ENCODE data around the gene PTPRG.

The PTPRG gene

DNA sequence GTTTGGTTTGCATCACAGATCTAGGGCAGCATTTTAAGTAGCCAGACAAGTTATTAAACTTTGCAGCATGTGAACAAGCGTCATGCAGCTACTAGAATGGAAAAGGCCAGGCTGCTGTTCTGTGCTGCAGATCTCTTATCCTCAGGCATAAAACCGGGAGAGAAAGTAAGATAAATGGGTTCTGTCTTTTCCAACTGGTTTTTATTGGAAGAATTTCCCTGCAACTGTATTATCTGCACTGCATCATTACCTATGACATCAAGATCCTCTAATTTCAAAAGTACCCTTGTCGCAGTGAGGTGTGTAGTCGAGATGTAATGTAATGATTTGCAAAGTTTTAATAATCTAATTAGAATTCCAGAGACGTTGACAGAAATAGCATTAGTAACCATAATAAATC, 571.6 kb downstream of the PTPRG start:
- TF ChIP-seq POLR2AphosphoS5 (IDR thresholded peaks at IDR 0.05; ENCODE audit: low read depth, low read length), result no peak
- no peak for TF ChIP-seq FOXP2 (optimal IDR thresholded peaks at IDR 0.05; ENCODE audit: borderline replicate concordance, extremely low read depth, extremely low read length, insufficient read depth)
- TF ChIP-seq, protein P1, sequence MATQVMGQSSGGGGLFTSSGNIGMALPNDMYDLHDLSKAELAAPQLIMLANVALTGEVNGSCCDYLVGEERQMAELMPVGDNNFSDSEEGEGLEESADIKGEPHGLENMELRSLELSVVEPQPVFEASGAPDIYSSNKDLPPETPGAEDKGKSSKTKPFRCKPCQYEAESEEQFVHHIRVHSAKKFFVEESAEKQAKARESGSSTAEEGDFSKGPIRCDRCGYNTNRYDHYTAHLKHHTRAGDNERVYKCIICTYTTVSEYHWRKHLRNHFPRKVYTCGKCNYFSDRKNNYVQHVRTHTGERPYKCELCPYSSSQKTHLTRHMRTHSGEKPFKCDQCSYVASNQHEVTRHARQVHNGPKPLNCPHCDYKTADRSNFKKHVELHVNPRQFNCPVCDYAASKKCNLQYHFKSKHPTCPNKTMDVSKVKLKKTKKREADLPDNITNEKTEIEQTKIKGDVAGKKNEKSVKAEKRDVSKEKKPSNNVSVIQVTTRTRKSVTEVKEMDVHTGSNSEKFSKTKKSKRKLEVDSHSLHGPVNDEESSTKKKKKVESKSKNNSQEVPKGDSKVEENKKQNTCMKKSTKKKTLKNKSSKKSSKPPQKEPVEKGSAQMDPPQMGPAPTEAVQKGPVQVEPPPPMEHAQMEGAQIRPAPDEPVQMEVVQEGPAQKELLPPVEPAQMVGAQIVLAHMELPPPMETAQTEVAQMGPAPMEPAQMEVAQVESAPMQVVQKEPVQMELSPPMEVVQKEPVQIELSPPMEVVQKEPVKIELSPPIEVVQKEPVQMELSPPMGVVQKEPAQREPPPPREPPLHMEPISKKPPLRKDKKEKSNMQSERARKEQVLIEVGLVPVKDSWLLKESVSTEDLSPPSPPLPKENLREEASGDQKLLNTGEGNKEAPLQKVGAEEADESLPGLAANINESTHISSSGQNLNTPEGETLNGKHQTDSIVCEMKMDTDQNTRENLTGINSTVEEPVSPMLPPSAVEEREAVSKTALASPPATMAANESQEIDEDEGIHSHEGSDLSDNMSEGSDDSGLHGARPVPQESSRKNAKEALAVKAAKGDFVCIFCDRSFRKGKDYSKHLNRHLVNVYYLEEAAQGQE (IDR thresholded peaks at IDR 0.05; ENCODE audit: insufficient read depth in 1 of 2, low read depth in 2 of 2, low read length in 2 of 2), result no peak
- TF ChIP-seq TAF1 (IDR thresholded peaks at IDR 0.05; ENCODE audit: borderline replicate concordance, insufficient read depth, low read length), result no peak
- no peak for TF ChIP-seq SIN3A (IDR thresholded peaks at IDR 0.05; ENCODE audit: borderline replicate concordance, insufficient read depth, low read length)

DNA sequence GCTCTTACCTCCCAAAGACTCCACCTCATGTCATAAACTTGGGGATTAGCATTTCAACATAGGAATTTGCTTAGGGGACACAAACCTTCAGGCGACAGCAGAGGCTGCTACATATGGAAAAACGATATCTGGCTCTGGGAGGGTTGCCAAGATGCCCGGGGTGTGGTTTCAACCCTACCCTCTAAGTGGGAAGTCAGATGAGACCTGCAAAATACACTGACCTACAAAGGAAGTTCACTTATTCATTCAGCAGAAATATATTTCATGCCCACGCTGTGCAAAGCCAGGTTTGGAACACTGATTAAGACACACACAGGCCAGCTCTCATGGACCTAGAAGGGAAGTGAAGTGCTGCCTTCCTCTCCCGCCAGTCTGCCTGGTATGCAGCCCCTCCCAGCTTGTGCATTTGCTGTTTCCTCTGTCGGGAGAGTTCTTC, 572.7 kb downstream of the PTPRG start:
- TF ChIP-seq FOXP2 (optimal IDR thresholded peaks at IDR 0.05; ENCODE audit: borderline replicate concordance, extremely low read depth, extremely low read length, insufficient read depth) (no peak), SIN3A (IDR thresholded peaks at IDR 0.05; ENCODE audit: borderline replicate concordance, insufficient read depth, low read length) (no peak), POLR2AphosphoS5 (IDR thresholded peaks at IDR 0.05; ENCODE audit: low read depth, low read length) (no peak), TAF1 (IDR thresholded peaks at IDR 0.05; ENCODE audit: borderline replicate concordance, insufficient read depth, low read length) (no peak)
- TF ChIP-seq, protein P1 (IDR thresholded peaks at IDR 0.05; ENCODE audit: insufficient read depth in 1 of 2, low read depth in 2 of 2, low read length in 2 of 2), result no peak

DNA sequence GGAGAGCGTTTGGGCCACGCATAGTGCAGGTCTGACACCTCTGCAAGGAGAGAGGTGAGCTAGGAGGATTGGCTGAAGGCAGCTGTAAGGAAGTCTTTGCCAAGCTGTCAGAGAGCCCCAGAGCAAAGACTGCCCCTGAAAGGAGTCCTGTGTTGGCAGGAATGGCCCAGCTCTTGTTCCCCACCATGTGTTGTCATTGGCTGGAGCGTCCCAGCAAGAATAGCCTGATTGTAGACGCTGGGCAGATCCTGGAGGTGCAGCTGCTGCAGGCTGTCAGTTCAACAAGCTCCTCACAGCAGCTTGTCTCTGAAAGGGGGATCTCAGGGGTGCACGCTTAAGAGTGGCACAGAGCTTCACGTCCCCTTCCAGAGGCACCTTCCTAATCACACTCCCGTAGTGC, 574.4 kb downstream of the PTPRG start:
- TF ChIP-seq, protein P1 (IDR thresholded peaks at IDR 0.05; ENCODE audit: insufficient read depth in 1 of 2, low read depth in 2 of 2, low read length in 2 of 2), result no peak
- TF ChIP-seq TAF1 (IDR thresholded peaks at IDR 0.05; ENCODE audit: borderline replicate concordance, insufficient read depth, low read length) (no peak), FOXP2 (optimal IDR thresholded peaks at IDR 0.05; ENCODE audit: borderline replicate concordance, extremely low read depth, extremely low read length, insufficient read depth) (no peak), SIN3A (IDR thresholded peaks at IDR 0.05; ENCODE audit: borderline replicate concordance, insufficient read depth, low read length) (no peak), POLR2AphosphoS5 (IDR thresholded peaks at IDR 0.05; ENCODE audit: low read depth, low read length) (no peak)

DNA sequence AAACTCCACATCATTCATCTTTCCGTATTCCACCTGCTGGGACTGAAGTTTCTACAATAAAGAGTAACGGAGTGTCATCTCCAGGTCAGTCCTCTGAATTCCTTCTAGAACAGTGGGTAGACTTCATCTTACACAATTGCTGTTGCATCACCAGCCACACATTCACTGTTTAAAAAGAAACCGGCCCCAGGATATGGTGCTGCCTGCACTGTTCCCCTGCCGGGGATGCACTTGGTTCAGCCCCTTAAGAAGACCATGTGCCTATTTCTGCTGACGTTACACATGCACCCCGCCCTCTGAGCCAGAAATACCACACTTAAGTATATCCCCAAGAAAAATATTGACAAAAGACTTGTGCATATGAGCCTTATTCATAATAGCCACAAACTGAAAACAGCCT, 578.6 kb downstream of the PTPRG start:
- TF ChIP-seq SIN3A (IDR thresholded peaks at IDR 0.05; ENCODE audit: borderline replicate concordance, insufficient read depth, low read length) (no peak), FOXP2 (optimal IDR thresholded peaks at IDR 0.05; ENCODE audit: borderline replicate concordance, extremely low read depth, extremely low read length, insufficient read depth) (no peak), POLR2AphosphoS5 (IDR thresholded peaks at IDR 0.05; ENCODE audit: low read depth, low read length) (no peak), TAF1 (IDR thresholded peaks at IDR 0.05; ENCODE audit: borderline replicate concordance, insufficient read depth, low read length) (no peak)
- TF ChIP-seq, protein P1 (IDR thresholded peaks at IDR 0.05; ENCODE audit: insufficient read depth in 1 of 2, low read depth in 2 of 2, low read length in 2 of 2), result no peak

All from PFSK-1 (cell line).